GM21737 (cell line): Measurements from ENCODE around the gene COL9A3.

Experiments used
- ATAC-seq: cut with Tn5 transposase; IDR thresholded peaks from one replicate; pipeline ENCODE4 v1.9.1; 2021; ENCODE audit warnings: mild to moderate bottlenecking, moderate library complexity; ENCODE audit not compliant: unreplicated experiment

The COL9A3 gene

DNA sequence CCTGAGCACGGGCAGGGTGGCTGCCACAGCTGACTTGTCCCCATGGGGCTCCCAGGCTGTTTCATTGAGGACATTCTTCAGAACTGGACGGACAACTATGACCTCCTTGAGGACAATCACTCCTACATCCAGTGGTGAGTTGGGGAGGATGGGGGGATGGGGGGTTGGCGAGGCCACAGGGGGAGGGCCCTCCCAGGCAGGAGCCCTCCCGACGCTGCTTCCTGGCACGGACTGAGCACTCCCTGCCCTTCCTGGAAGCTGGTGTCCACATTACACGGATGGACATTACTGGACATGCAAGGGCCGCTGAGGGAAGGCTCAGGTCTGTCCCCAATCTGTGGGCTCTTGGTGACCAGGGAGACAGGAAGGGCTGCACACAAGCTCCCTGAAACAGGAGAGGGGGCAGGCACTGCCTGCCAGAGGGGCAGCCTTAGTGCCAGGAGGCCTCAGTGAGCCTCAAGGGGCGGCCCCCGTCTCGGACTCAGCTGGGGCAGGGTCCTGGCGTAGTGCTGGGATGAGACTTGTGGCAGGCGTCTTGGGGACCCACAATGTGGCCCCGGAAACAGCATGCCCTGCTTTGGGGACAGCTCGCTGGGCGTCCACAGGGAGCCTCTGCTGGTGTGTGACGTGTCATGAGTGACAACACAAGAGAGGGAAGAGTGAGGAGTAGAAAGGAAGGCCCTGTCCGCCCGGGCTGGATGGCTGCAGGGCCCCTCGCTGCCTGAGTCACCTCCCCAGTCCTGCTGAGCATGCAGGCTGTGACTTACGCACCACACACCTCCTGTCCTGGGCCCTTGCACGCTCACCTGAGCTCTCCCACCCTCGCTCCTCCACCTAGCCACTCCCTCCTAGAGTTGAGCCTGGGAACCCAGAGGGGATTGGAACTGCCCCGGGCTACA, 7.1 kb upstream of the COL9A3 start:
- no peak for ATAC-seq

- no peak for ATAC-seq
Measured at GRCh38 chr20:62811320-62811719, 5.5 kb upstream of the COL9A3 start.

- no peak for ATAC-seq
Measured at GRCh38 chr20:62811720-62812119, 5.1 kb upstream of the COL9A3 start.

GRCh38 chr20:62812181-62812906, 4.5 kb upstream of the COL9A3 start:
- ATAC-seq: no peak

GRCh38 chr20:62812907-62813200, 4.0 kb upstream of the COL9A3 start:
- ATAC-seq: no peak

GRCh38 chr20:62813588-62813987, 3.3 kb upstream of the COL9A3 start:
- no peak for ATAC-seq

GRCh38 chr20:62814060-62814708, 2.7 kb upstream of the COL9A3 start:
- no peak for ATAC-seq

- ATAC-seq: no peak
Measured at GRCh38 chr20:62814709-62815065, 2.2 kb upstream of the COL9A3 start.

- ATAC-seq: no peak
Measured at GRCh38 chr20:62815066-62815991, 1.5 kb upstream of the COL9A3 start.

DNA sequence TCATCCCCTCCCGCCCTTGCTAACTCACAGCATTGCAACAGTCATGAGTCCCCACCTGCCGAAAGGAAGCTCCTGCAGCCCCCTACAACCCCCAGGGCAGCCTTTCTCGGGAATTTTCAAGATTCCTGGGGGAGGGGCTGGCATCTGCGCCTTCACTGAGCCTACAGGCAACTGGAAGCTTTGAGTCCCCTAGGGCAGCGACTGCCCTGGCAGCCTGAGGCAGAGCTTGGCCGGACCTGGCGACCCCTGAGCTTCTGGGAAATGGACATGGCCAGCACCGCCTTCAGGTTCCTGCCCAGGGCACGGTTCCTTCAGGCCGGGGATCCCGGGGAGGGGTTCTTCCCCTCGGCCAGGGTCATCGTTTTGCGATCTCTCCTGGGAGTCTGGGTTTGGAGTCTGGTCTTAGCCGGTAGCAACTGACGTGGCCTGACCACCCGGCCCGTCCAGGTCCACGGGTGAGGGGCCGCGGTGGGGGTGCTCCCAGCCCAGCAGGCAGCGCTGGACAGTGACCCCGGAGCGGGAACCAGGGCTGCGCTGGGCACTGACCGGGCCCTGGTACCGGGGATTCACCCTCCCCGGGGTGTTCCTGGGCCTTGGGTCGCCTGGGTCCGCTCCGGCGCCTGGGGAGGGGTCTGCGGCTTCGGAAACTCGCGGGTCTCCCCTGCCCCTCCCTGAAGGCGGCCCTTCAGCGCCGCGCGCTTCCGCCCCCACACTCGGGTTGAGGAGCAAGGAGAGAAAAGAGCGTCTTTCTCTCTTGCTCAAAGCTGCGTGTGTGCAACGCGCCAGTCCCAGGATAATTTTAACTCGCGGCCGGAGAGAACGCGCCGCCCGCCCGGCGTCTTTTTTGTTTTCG, 593 bp upstream of the COL9A3 start:
- ATAC-seq: no peak

GRCh38 chr20:62817975-62818591, 1.2 kb downstream of the COL9A3 start:
- ATAC-seq: no peak

DNA sequence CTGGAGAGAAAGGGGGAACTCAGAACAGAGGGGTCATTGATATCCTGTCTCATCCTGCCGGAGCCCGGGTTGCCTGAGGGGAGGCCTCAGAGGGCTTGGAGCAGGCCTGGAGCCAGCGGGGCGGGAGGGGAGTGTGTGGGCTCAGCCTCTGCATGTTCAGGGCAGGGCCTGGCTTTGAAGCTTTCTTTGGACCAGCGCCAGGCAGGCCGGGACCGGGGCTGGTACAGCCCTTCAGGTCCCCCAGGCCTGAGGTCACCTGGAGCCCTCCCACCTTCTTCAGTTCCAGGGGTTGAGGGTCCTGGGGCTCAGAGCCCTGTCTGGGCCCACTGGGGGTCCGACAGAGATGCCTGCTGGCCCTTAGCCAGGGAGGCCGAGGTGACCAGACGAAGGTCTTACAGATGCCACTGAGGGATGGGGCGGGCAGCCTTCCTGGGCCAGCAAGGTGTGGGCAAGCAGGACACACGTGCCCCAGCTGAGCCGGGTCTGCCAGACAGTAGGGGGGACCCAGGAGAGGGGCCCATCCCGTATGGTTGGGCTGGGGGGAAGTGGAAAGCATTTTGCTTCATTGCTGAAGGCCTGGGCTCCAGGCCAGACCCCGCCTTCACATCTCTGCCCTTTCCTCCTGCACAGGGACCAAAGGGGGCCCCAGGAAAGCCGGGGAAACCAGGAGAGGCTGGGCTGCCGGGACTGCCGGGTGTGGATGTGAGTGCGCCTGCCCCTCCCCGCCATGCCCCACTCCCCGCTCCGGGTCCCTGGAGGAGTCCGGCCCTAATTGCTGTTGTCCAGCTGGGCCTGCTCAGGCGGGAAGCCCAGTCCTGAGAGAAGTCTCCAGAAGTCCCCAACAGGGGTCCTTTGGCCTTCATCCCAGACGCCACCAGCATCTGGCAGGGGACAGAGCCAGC, 2.0 kb downstream of the COL9A3 start:
- no peak for ATAC-seq

GRCh38 chr20:62819494-62820174, 2.8 kb downstream of the COL9A3 start:
- ATAC-seq: no peak

GRCh38 chr20:62820208-62820961, 3.5 kb downstream of the COL9A3 start:
- no peak for ATAC-seq

- ATAC-seq: no peak
Measured at GRCh38 chr20:62820962-62821725, 4.3 kb downstream of the COL9A3 start.

DNA sequence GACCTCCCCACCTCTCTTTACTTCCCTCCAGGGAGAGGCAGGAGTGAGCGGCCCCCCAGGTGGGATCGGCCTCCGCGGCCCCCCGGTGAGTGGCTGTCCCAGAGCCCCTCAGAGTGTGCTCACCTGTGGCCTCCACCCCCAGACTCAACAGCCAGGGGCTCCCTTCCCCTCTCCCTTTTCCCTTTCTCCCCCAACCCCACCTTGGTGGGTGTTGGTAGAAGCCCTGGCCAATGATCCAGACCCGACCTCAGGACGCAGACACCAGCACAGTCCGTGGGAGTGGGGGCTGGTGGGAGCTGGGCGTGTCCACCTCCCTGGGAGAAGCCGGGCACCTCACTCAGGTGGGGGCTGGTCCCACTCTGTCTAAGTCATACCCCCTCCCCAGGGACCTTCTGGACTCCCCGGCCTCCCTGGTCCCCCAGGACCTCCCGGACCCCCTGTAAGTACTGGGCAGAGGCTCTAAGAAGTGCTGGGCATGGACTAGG, 4.9 kb downstream of the COL9A3 start:
- no peak for ATAC-seq
